SK-N-SH (cell line): Measurements from ENCODE around the gene MYB. TPM values are rescaled to one million over a fixed set of nuclear protein-coding genes. Genes with fewer than 3 reads are reported as not detected.

Experiments used
- CTCF ChIA-PET: fragments of 300-600, 350-600 bp; formaldehyde crosslinking; extraction: SDS; loops from one replicate; lab custom pipeline; 2021; lab: Yijun Ruan, JAX
- POLR2A ChIA-PET: fragments of 350-600 bp; sonication (Branson Sonifier 250); formaldehyde crosslinking; extraction: SDS; loops from one replicate; lab custom pipeline; 2020; ENCODE audit warnings: antibody characterized with exemption, inconsistent platforms; lab: Yijun Ruan, JAX
- DNase-seq: peaks from one replicate; pipeline ENCODE4 v3.0.0; 2012
- H2AFZ ChIP-seq: fragments of 200-600 bp; sonication (generic); 2 replicates; pipeline ENCODE4 v1.8.1; 2016; ENCODE audit warnings: antibody characterized with exemption, mild to moderate bottlenecking, low read depth
- H3F3A ChIP-seq: fragments of 200-600 bp; sonication (generic); replicated peaks from 2 replicates; pipeline ENCODE3; 2016; ENCODE audit warnings: antibody characterized with exemption, mild to moderate bottlenecking; ENCODE audit not compliant: insufficient read depth
- H3K27ac ChIP-seq, 2 experiments: fragments of 200-500 bp in 1 of 2; fragments of 200-600 bp in 1 of 2; sonication (Bioruptor generic) in 1 of 2; sonication (generic), shearing (Covaris generic) in 1 of 2; 2 replicates each; pipeline versions ENCODE4 v1.5.1 to v1.6.1; 2014 to 2016; ENCODE audit warnings: low read depth in 2 of 2, inconsistent platforms in 1 of 2, low read length in 1 of 2, mild to moderate bottlenecking in 1 of 2, mixed read lengths in 1 of 2
- H3K27me3 ChIP-seq: fragments of 200-600 bp; sonication (generic), shearing (Covaris generic); 2 replicates; pipeline ENCODE4 v1.6.1; 2016; ENCODE audit warnings: mixed run types; ENCODE audit not compliant: insufficient read depth
- H3K36me3 ChIP-seq, 2 experiments: fragments of 200-500 bp in 1 of 2; fragments of 200-600 bp in 1 of 2; sonication (Bioruptor generic) in 1 of 2; sonication (generic) in 1 of 2; replicated peaks in 1 of 2; 2 replicates each; pipeline versions ENCODE3 to v1.5.1; 2014 to 2016; ENCODE audit warnings: low read length in 1 of 2, mild to moderate bottlenecking in 1 of 2; ENCODE audit not compliant: insufficient read depth in 2 of 2, control insufficient read depth in 1 of 2
- H3K4me1 ChIP-seq, 2 experiments: fragments of 200-500 bp in 1 of 2; fragments of 200-600 bp in 1 of 2; sonication (Bioruptor generic) in 1 of 2; sonication (generic), shearing (Covaris generic) in 1 of 2; 2 replicates each; pipeline versions ENCODE4 v1.5.1 to v1.6.1; 2014 to 2016; ENCODE audit warnings: low read depth in 1 of 2, low read length in 1 of 2, mixed run types in 1 of 2; ENCODE audit not compliant: insufficient read depth in 2 of 2, control insufficient read depth in 1 of 2
- H3K4me2 ChIP-seq: fragments of 200-600 bp; sonication (generic), shearing (Covaris generic); 2 replicates; pipeline ENCODE4 v1.6.1; 2017; ENCODE audit warnings: mixed run types
- H3K4me3 ChIP-seq, 2 experiments: fragments of 200-500 bp in 1 of 2; fragments of 200-600 bp in 1 of 2; sonication (Bioruptor generic) in 1 of 2; sonication (generic), shearing (Covaris generic) in 1 of 2; 2 replicates each; pipeline versions ENCODE4 v1.5.1 to v1.8.1; 2014 to 2016; ENCODE audit warnings: low read depth in 2 of 2, inconsistent platforms in 1 of 2, low read length in 1 of 2, mild to moderate bottlenecking in 1 of 2, mixed read lengths in 1 of 2, moderate library complexity in 1 of 2
- H3K79me2 ChIP-seq: fragments of 200-600 bp; sonication (generic); 2 replicates; pipeline ENCODE4 v1.8.1; 2017; ENCODE audit warnings: mild to moderate bottlenecking; ENCODE audit not compliant: insufficient read depth
- H3K9ac ChIP-seq: fragments of 200-600 bp; sonication (generic); 2 replicates; pipeline ENCODE4 v1.6.1; 2017; ENCODE audit warnings: mixed run types
- H3K9me2 ChIP-seq: fragments of 200-600 bp; sonication (generic); 2 replicates; pipeline ENCODE4 v1.6.1; 2017; ENCODE audit warnings: mixed run types
- H3K9me3 ChIP-seq: fragments of 200-600 bp; sonication (generic); 2 replicates; pipeline ENCODE4 v1.6.1; 2017; ENCODE audit warnings: mixed run types, mild to moderate bottlenecking, moderate library complexity
- H4K20me1 ChIP-seq: fragments of 200-600 bp; sonication (generic); 2 replicates; pipeline ENCODE4 v1.6.1; 2017; ENCODE audit warnings: mild to moderate bottlenecking, mixed run types; ENCODE audit not compliant: insufficient read depth
- ELF1 ChIP-seq: IDR thresholded peaks from 2 replicates; pipeline ENCODE4 v1.4.0; 2012
- FOXM1 ChIP-seq: IDR thresholded peaks from 2 replicates; pipeline ENCODE4 v1.4.0; 2012; ENCODE audit warnings: low read depth, mild to moderate bottlenecking
- GABPA ChIP-seq: IDR thresholded peaks from 2 replicates; pipeline ENCODE4 v1.4.0; 2012; ENCODE audit warnings: low read depth, mild to moderate bottlenecking
- MXI1 ChIP-seq: IDR thresholded peaks from 2 replicates; pipeline ENCODE4 v1.6.1; 2012; ENCODE audit warnings: mild to moderate bottlenecking, low read depth, low read length, improper control_type of control experiment
- PBX3 ChIP-seq: IDR thresholded peaks from 2 replicates; pipeline ENCODE4; 2012
- RAD21 ChIP-seq: IDR thresholded peaks from 2 replicates; pipeline ENCODE4 v1.6.1; 2012; ENCODE audit warnings: mild to moderate bottlenecking, low read length
- RCOR1 ChIP-seq: fragments of 150-350 bp; IDR thresholded peaks from 2 replicates; pipeline ENCODE4 v1.6.1; 2017; ENCODE audit warnings: antibody characterized with exemption, low read length
- RFX5 ChIP-seq: IDR thresholded peaks from 2 replicates; pipeline ENCODE4 v1.6.1; 2012; ENCODE audit warnings: mild to moderate bottlenecking, improper control_type of control experiment, low read length
- RXRA ChIP-seq: IDR thresholded peaks from 2 replicates; pipeline ENCODE4 v1.4.0; 2012; ENCODE audit warnings: low read depth, mild to moderate bottlenecking, borderline replicate concordance
- TCF12 ChIP-seq: IDR thresholded peaks from 2 replicates; pipeline ENCODE4 v1.4.0; 2012
- TEAD4 ChIP-seq: IDR thresholded peaks from 2 replicates; pipeline ENCODE4 v1.4.0; 2012; ENCODE audit warnings: mild to moderate bottlenecking, borderline replicate concordance; ENCODE audit not compliant: insufficient read depth
- USF1 ChIP-seq: IDR thresholded peaks from 2 replicates; pipeline ENCODE4 v1.4.0; 2012; ENCODE audit warnings: low read depth, borderline replicate concordance
- USF2 ChIP-seq: fragments of 150-350 bp; IDR thresholded peaks from 2 replicates; pipeline ENCODE4 v1.6.1; 2017; ENCODE audit warnings: antibody characterized with exemption, low read length, low read depth, borderline replicate concordance
- ZBTB33 ChIP-seq: IDR thresholded peaks from 2 replicates; pipeline ENCODE4 v1.4.0; 2012; ENCODE audit warnings: low read depth, borderline replicate concordance
- WGBS: methylation state at CpG from one replicate; pipeline ENCODE4 v1.1.6; 2017; ENCODE audit warnings: low lambda C conversion rate; 5-methylcytosine and 5-hydroxymethylcytosine counted together
- polyA plus RNA-seq, 3 experiments: library from polyadenylated mRNA; depleted of rRNA; stranded (reverse); fragments of >200 nt; gene quantifications; 2 replicates each; pipeline ENCODE4 v1.2.3, GENCODE V29; 2012

MYB gene
- polyA plus RNA-seq, 1 of the 3 experiments (the other 2 are of a cell fraction) = 0.85 TPM

DNA sequence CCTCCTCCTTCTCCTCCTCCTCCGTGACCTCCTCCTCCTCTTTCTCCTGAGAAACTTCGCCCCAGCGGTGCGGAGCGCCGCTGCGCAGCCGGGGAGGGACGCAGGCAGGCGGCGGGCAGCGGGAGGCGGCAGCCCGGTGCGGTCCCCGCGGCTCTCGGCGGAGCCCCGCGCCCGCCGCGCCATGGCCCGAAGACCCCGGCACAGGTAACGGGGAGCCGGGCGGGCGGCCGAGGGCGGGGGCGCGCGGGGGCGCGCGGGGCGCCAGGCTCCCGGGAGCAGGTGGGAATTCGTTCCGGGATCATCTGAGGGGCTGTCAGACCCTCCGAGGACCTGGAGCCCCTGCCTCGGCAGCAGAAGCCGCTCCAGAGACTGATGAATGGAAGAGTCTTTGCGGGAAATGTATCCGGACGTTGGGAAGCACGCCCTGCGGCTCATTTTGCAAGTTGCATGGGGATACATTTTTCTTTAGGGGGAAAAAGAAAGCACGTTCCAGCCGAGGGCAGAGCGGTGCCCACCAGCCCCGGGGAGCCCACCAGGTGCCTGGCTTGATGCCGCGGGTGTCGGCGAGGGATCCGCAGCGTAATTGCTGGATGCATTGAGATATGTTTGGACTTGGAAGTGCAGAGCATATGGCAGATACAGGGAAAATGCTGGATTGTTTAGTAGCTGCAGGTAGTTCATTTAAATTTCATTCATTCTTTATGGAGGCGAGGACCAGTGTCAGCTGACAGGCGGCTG, 394 bp downstream of the MYB start (continued):
- TF ChIP-seq PBX3 (no peak), RCOR1 (no peak), ZBTB33 (no peak), TEAD4 (no peak), USF2 (no peak), TCF12 (no peak), ELF1 (no peak), USF1 (no peak), RAD21 (no peak)

DNA sequence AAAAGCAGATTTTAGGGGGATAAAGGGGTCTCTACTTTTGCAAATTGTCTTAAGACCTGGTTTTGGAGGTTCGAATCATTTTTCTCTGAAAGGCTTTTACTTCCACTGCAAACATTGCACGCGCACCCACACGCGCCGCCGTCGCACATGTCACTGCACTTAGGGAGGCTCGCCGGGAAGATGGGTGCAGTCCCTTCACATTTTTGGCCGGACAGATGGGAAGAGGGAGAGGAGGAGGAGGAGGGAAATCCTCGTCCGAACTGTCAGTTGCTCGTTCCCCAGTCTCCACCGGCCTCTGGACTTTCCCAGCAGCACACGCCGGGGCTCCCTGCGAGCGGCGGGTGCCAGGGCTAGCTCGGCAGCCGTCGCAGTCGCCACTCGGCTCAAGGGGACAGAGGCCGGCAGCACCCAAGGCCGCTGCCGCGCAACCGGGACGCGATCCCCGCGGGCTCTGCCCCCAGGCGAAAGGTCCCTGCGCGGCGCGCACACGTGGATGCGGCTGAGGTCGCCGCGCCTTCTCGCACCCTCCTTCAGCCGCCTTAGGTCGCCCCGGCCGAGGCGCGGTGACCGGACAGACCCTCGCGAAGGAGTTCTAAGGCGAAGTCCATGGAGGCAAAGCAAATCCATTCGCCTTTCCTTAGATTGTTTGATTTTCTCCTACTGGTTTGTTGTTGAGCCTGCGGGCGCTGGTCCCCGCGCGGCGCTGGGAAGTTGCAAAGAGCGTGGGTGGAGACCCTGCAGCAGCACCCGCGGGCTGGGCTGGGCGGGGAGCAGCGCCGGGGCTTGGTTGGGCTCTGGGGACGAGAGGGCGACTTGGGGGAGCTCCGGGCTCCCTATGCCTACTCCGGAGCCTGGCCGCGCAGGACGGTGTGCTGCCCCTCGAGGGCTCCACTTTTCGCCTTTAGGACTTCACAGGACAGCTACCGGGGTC, 1.2 kb downstream of the MYB start:
- no peaks in the 10 kb centered on the region for H3K9me2 ChIP-seq
- H3F3A ChIP-seq = peaks cover 12% of the 10 kb centered on the region
- peak overlapping the region; percentile 89 for H3K4me2 ChIP-seq
- no peaks in the 10 kb centered on the region for H3K27me3 ChIP-seq
- H4K20me1 ChIP-seq = no peaks in the 10 kb centered on the region
- no peak overlapping the region for H3K27ac ChIP-seq
- ChIA-PET POLR2A (no interaction called here), CTCF (interaction anchor here (1.0 to 2.1 kb wide), 2 partner anchors 38 to 1058 kb away, joined by 3 to 8 read pairs; no protein-coding TSS in a partner anchor)
- H3K4me1 ChIP-seq = peaks cover 0 to 15% of the 10 kb centered on the region in 2 experiments; a peak in 1 of 4 replicates
- TF ChIP-seq GABPA (no peak), FOXM1 (no peak), MXI1 (0 out of 2 replicates have a peak, but pooled peaks have one; percentile 37), RXRA (no peak), RFX5 (no peak)
- peak; percentile 63 for DNase-seq
- H2AFZ ChIP-seq = peak overlapping the region; percentile 80; the same call in 1 of the 2 replicates
- no peaks in the 10 kb centered on the region for H3K9me3 ChIP-seq
- 1% methylated on average over 16 of the region's 78 CpGs for WGBS
- H3K9ac ChIP-seq = peak overlapping the region; percentile 52; the same call in 1 of the 2 replicates
- peaks cover 15% of the 10 kb centered on the region; the same call in 1 of the 2 replicates for H3K79me2 ChIP-seq
- H3K4me3 ChIP-seq = peak overlapping the region; percentile 70 to 74
- H3K36me3 ChIP-seq = no peaks in the 10 kb centered on the region
